ENCODE measurements around the gene CAPN8.

- no peak for TF ChIP-seq CTCF (IDR thresholded peaks at IDR 0.05; ENCODE audit: insufficient read depth, low read depth, low read length)
- no peak for TF ChIP-seq EZH2 (IDR thresholded peaks at IDR 0.05; ENCODE audit: insufficient read depth, low read length)
Observed at GRCh38 chr1:223617323-223618070, 48.0 kb downstream of the CAPN8 start.
